GF-D8 (cell line): ENCODE data around the gene APLP2.
"Not testable (repeated sequence)": the region's sequence is repeated elsewhere in the genome, so short reads cannot be mapped to it uniquely, and the experiment has no call there.

Experiments
- DNase-seq: peaks from one replicate; lab custom pipeline; 2025; lab: John Stamatoyannopoulos, UW

Gene APLP2

GRCh38 chr11:130061017-130061416 is 8.7 kb upstream of the APLP2 start:
- no peak for DNase-seq

GRCh38 chr11:130062026-130062425 is 7.7 kb upstream of the APLP2 start:
- DNase-seq, result no peak

DNA sequence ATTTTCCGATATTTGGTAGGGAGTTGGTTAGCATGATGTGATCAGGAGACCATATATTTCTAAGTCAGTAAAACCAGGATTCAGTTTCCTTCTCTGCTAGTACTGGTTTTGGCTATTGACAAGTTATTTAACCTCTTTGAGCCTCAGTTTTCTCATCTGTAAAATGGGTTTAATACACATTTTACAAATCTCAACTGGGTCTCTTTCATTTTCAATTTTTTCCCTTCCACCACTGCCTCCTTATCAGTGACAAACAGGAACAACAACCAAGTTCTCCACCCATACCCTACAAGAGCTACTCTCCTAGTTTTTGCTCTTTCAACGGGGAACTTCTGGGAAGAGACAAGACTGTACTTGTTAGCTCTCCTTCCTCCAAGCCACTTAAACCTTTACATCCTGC is 6.2 kb upstream of the APLP2 start:
- DNase-seq, result no peak

- DNase-seq, result peak; percentile 59
Observed at GRCh38 chr11:130064596-130064995, 5.1 kb upstream of the APLP2 start.

GRCh38 chr11:130066338-130066737 is 3.4 kb upstream of the APLP2 start:
- DNase-seq, result no peak

DNA sequence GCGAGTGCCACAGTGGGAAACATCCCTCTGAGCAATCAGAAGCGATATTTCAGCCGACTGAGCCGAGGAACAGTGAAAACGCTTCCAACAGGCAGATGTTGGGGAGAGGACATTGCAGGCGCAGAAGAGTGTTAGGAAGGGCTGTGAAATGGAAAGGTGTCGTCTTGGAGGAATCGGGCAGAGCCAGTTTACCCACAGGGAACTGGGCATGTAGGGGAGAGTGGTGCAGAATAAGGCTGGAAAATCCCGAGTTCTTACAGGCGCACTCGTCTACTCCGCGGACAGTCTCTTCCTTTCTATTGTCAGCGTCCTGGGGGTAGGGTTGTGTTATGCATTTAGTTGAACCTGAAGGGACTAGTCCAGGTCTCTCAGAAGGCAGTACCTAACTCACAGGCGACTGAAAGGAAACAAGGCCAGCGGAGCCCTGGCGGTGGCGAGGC is 1.1 kb upstream of the APLP2 start:
- no peak for DNase-seq

- DNase-seq, result peak; percentile 98
Observed at GRCh38 chr11:130068986-130069658, 572 bp upstream of the APLP2 start.

GRCh38 chr11:130070109-130070845 is 583 bp downstream of the APLP2 start:
- DNase-seq, result peak; percentile 63

- peak; percentile 70 for DNase-seq
Observed at GRCh38 chr11:130070846-130071200, 1.1 kb downstream of the APLP2 start.

DNA sequence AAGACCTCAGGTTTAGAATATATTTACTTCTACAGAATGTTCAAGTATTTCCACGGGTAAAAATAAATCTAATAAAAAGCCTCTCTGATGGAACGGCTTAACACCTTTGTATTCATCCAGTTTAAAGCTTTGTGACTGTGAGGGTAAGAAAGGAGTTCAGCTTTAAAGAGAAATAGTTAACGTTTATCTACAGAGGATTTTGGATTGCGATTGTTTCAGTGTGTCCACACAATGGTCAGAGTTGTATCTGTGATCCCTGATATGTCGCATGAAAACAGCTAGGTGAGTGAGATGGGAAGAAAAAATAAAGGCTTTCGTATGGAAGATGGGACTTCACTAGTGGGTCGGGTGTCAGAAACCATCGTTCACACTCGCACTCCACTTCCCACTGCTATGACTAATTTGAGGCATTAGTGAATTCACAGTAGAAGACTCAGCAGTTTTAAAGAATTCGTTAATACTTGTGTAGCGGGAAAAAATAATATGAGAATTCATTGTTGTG is 1.6 kb downstream of the APLP2 start:
- DNase-seq, result peak; percentile 42

GRCh38 chr11:130074736-130075135 is 5.0 kb downstream of the APLP2 start:
- DNase-seq, result no peak

DNA sequence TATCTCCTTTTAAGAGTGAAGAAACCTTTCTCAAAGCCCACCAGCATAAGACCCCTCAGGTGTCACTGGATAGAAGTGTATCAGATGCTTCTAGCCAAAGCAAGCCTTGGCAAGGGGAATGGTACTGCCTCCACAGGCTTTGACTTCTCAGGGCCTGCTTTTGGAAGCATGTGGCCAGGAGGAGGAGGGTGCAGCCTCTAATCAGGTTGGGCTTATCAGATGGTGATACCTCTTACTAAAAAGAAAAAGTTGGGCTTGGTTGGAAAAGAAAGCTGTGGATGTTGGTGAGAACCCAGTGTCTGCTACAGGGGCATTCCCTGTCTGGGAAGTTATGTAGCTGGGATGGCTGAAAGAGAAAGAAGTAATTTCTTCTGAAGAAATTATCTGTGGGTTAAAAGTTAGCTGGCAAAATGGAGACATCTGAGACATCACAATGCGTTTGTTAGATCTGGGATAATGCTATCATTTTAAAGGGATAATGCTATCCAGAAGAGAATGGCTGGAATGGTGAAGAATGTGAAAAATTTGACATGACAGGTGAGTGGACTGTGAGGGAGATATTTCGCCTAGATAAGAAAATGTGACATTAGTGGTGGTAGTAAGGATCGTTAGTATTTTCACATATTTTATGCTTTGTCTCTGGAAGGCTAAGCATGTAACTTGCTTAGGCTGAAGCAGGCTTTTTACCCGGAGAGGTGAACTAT is 7.2 kb downstream of the APLP2 start:
- DNase-seq, result no peak

- DNase-seq, result no peak
Observed at GRCh38 chr11:130077671-130078070, 8.0 kb downstream of the APLP2 start.

DNA sequence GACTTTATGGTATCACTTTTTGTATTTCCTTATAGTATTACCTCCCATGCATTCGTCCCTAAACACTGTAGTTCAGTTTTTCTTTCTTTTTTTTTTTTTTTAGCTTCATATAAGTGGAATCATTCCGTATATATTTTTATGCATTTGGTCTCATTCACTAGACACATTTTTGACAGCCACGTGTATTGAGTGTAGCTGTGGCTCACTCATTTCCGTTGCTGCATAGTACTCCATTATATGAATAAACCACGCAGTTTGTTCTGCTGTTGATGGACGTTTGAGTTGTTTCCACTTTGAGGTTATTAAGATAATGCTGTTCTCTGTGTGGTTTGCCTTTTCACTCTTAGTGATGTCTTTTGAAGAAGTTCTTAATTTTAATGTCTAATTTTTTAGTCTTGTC is 8.4 kb downstream of the APLP2 start:
- DNase-seq, result no peak

DNA sequence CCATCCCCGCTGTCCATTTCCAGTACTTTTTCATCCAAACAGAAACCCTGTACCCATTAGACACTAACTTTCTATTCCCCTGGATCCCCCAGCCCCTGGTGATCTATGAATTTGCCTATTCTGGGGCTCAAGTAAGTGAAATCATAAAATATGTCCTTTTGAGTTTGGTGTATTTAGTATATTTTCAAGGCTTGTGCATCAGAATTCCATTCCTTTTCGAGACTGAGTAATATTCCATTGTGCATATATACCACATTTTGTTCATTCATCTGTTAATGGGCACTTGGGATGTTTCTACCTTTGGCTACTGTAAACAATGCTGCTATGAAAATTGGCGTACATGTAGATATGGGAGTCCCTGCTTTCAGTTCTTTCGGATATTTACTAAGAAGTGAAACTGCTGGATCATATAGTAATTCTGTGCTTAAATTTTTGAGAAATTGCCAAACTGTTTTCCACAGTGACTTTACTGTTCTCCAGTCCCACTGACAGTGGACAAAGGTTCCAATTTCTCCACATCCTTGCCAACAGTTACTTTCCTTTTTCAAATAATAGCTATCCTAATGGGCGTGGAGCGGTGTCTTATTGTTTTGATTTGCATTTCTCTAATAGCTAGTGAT is 16.1 kb downstream of the APLP2 start:
- no peak for DNase-seq

GRCh38 chr11:130086669-130087068 is 17.0 kb downstream of the APLP2 start:
- DNase-seq, result no peak

DNA sequence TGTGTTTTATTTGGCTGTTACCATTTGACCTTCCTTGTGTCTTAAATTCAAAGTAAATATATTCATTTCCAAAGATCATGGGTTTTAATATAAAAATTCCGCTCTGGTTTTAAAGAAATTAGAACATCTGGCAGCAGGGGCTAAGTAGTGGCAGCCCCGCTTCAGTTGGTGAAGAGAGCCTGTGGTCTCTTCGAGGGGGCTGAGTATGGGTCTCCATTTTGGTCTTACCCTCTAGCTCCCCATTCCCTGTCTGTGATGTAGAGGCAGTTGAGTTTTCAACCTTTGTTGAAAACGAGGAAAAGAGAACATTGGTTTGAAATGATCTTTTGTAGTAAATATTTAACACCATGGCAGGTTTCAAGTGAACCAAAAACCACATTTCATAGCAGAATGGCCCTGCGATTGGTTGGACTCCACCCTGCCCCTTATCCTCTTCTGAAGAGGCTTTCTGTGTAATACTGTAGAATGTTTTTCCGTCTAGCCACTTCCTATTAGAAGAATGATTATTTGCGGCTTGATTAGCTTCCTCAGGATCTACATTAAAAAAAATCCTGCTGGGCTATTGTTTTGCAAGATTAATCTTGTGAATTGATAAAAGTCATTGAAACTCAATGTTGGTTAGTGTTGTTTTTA is 17.7 kb downstream of the APLP2 start:
- no peak for DNase-seq

GRCh38 chr11:130088217-130088616 is 18.5 kb downstream of the APLP2 start:
- no peak for DNase-seq

DNA sequence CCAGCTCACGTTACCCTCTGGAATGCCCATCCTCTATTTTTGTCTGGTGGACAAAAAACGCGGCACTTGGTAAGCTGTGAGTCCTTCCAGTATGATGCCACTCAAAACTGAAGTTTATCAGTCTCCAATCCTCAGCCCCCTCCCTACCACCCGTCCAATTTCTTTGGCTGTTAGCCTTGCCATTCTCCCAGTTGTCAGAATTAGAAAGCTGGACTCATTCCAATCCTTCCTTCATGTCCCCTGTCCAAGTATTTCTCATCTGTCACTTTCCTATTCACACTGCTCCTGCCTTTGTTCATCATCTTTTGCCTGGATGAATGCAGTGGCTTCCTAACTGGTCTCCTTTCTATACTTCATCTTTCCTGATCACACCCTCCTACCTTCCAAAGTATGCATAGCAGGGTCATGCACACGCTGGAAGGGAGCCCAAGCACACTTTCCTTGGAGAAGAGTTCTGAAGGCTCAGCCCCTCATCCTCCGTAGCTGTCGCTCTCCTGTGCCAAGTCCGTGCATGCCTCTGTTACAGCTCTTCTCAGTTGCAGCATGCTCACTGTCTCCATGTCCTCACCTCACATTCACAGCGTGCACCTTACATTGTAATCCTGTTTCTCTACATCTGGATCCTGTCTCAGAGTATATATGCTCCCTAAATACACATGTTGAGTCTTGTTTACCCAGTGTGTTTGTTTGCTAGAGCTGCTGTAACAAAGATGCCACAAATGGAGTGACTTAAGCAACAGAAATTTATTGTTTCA is 19.4 kb downstream of the APLP2 start:
- no peak for DNase-seq

DNA sequence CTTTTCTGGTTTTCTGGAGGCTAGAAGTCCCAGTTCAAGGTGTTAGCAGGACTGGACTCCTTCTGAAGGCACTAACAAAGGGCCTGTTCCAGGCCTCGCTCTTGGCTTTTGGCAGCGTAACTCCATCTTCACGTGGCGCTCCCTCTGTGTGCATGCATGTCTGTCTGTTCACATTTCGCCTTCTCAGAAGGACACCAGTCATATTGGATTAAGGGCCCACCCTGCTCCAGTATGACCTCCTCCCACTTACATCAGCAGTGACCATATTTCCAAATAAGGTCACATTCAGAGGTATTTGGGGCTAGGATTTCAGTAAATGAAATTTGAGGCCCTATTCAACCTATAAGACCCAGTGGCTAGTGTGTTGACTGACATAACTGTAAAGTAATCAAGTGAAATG is 20.0 kb downstream of the APLP2 start:
- DNase-seq, result no peak

GRCh38 chr11:130090517-130090916 is 20.8 kb downstream of the APLP2 start:
- not testable (repeated sequence) for DNase-seq
